ENCODE measurements around the gene LTB.

LTB gene

DNA sequence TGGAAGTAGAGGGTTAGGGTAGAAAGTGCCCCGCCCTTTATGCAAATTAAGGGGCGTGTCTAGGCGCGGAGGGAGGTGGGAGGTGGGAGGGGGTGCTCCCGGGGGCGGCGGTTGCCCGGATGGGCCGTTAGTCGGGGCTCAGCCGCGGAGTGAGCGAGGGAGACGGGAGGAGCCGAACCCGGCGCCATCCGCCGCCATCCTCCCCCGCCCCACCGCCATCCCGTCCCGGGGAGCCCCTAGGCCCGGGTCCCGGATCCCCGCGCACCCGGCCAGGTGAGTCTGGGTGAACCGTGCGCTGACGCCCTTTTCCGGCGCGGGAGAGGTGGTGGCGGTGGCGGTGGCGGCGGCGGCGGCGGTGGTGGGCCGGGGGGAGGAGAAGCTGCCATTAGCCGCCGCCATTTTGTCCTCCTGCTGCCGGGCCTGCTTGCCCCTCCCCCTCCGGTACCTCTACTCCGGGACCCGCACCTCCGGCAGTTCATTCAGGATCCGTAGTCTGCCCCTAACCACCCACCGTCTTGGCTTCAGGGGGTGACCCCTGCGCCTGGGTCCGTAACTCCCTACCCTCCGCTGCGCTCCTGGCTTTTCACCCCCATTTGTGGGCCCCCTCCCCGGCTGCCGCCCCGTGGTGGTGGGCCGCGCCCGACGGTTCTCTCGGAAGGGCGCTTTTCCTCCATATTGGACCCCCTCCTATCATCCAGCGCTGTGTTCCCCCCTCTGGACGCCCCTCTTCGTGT is 38.5 kb upstream of the LTB start, which contains the start of gene PRRC2A:
TSS of gene PRRC2A (plus strand) at position 130 of the 734 bp plus-strand sequence. CDS start 2,075 bp downstream, outside the sequence.
- POLR2A ChIA-PET: interaction anchor here (0.7 to 3.1 kb wide), 15 partner anchors 18 to 207 kb away, joined by 3 to 10 read pairs (median 5); partner anchors contain the start of genes ABHD16A, DDX39B, GPANK1 and HSPA1B
- TF ChIP-seq ZFP3 (tag by site-specific recombination; IDR thresholded peaks at IDR 0.05; ENCODE audit: low read depth) (no peak), ZSCAN18 (tag by site-specific recombination; IDR thresholded peaks at IDR 0.05) (no peak), ZFHX2 (tag by site-specific recombination; conservative IDR thresholded peaks at IDR 0.05) (peak; percentile 29; the same call in 1 of the 2 replicates), ZNF398 (tag by site-specific recombination; IDR thresholded peaks at IDR 0.05) (peak; percentile 89), KLF17 (tag by site-specific recombination; IDR thresholded peaks at IDR 0.05) (peak; percentile 96), WT1 (tag by site-specific recombination; IDR thresholded peaks at IDR 0.05) (peak; percentile 70; the same call in 1 of the 2 replicates), ZSCAN16 (tag by site-specific recombination; IDR thresholded peaks at IDR 0.05) (peak; percentile 63; the same call in 1 of the 2 replicates), YY2 (tag by site-specific recombination; IDR thresholded peaks at IDR 0.05) (peak; percentile 98), ZXDB (tag by site-specific recombination; IDR thresholded peaks at IDR 0.05) (peak; percentile 87), ZNF76 (tag by site-specific recombination; IDR thresholded peaks at IDR 0.05; ENCODE audit: borderline replicate concordance, low read depth) (peak; percentile 64; the same call in 1 of the 2 replicates), ZNF423 (tag by site-specific recombination; IDR thresholded peaks at IDR 0.05) (peak; percentile 12; the same call in 1 of the 2 replicates), ZNF660 (tag by site-specific recombination; IDR thresholded peaks at IDR 0.05) (peak; percentile 74), ZNF324 (tag by site-specific recombination; IDR thresholded peaks at IDR 0.05) (peak; percentile 84; the same call in 1 of the 2 replicates), KLF10 (tag by site-specific recombination; IDR thresholded peaks at IDR 0.05) (peak; percentile 68; the same call in 1 of the 2 replicates), ZBTB26 (tag by site-specific recombination; optimal IDR thresholded peaks at IDR 0.05) (peak; percentile 71), ZNF561 (tag by site-specific recombination; IDR thresholded peaks at IDR 0.05; ENCODE audit: borderline replicate concordance) (peak; percentile 75), ZNF747 (tag by site-specific recombination; IDR thresholded peaks at IDR 0.05) (no peak), ZNF223 (tag by site-specific recombination; IDR thresholded peaks at IDR 0.05) (peak; percentile 27; the same call in 1 of the 2 replicates), TRIM28 (IDR thresholded peaks at IDR 0.05; ENCODE audit: borderline replicate concordance, low read length) (no peak), ZNF670 (tag by site-specific recombination; IDR thresholded peaks at IDR 0.05; ENCODE audit: low read depth) (no peak), ZBTB20 (tag by site-specific recombination; IDR thresholded peaks at IDR 0.05) (peak; percentile 72; the same call in 1 of the 2 replicates), ZNF555 (tag by site-specific recombination; conservative IDR thresholded peaks at IDR 0.05) (no peak), HOXD13 (CRISPR knock-in tag; IDR thresholded peaks at IDR 0.05; ENCODE audit: borderline replicate concordance) (no peak), GLI4 (tag by site-specific recombination; IDR thresholded peaks at IDR 0.05) (peak; percentile 90), ZEB2 (tag by site-specific recombination; IDR thresholded peaks at IDR 0.05) (peak; percentile 87), ZNF639 (tag by site-specific recombination; IDR thresholded peaks at IDR 0.05) (peak; percentile 19; the same call in 1 of the 2 replicates), KLF16 (tag by site-specific recombination; IDR thresholded peaks at IDR 0.05) (peak; percentile 92)
- TF ChIP-seq, protein P1, sequence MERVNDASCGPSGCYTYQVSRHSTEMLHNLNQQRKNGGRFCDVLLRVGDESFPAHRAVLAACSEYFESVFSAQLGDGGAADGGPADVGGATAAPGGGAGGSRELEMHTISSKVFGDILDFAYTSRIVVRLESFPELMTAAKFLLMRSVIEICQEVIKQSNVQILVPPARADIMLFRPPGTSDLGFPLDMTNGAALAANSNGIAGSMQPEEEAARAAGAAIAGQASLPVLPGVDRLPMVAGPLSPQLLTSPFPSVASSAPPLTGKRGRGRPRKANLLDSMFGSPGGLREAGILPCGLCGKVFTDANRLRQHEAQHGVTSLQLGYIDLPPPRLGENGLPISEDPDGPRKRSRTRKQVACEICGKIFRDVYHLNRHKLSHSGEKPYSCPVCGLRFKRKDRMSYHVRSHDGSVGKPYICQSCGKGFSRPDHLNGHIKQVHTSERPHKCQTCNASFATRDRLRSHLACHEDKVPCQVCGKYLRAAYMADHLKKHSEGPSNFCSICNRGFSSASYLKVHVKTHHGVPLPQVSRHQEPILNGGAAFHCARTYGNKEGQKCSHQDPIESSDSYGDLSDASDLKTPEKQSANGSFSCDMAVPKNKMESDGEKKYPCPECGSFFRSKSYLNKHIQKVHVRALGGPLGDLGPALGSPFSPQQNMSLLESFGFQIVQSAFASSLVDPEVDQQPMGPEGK (tag by site-specific recombination; IDR thresholded peaks at IDR 0.05): peak; percentile 93

More for the DNA sequence above, 38.5 kb upstream of the LTB start, which contains the start of gene PRRC2A:
- CTCF ChIA-PET: interaction anchor here (0.9 kb wide), 1 partner anchor 24 kb away, joined by 5 read pairs; no protein-coding TSS in a partner anchor
- Histone ChIP-seq H3K27ac (ENCODE audit: extremely low read depth, low read depth, low read length) (peak within 1 kb of the TSS; percentile 99), H3K36me3 (ENCODE audit: control insufficient read depth in 2 of 2, insufficient read depth in 1 of 2, low read length in 2 of 2) (peaks cover 26 to 46% of the 10 kb centered on the region in 2 experiments), H3K4me3 (ENCODE audit: low read depth, low read length) (peak within 1 kb of the TSS; percentile 97), H3K4me1 (ENCODE audit: control insufficient read depth, insufficient read depth, low read length) (peaks cover 7% of the 10 kb centered on the region; the same call in 1 of the 2 replicates), H3K9me3 (ENCODE audit: control insufficient read depth, insufficient read depth, low read depth, low read length) (no peaks in the 10 kb centered on the region)

Measured in HEK293 (cell line).